Duodenal mucosa (tissue), 2 donors: ENCODE data around the gene NOL9.

ENCODE experiments used
- H3K27ac ChIP-seq: one replicate; pipeline ENCODE4 v1.7.0; 2013; ENCODE audit warnings: low read depth, low read length
- H3K27me3 ChIP-seq, 2 donors: one replicate each; pipeline ENCODE4 v1.7.0; 2013; ENCODE audit warnings: low read length in 2 of 2, control low read depth in 1 of 2; ENCODE audit not compliant: insufficient read depth in 2 of 2, control insufficient read depth in 1 of 2
- H3K36me3 ChIP-seq, 2 donors: one replicate each; pipeline ENCODE4 v1.7.0; 2013; ENCODE audit warnings: low read length in 2 of 2, control low read depth in 1 of 2; ENCODE audit not compliant: insufficient read depth in 2 of 2, control insufficient read depth in 1 of 2
- H3K4me1 ChIP-seq, 2 donors: one replicate each; pipeline ENCODE4 v1.7.0; 2013; ENCODE audit warnings: low read length in 2 of 2, control low read depth in 1 of 2; ENCODE audit not compliant: insufficient read depth in 2 of 2, control insufficient read depth in 1 of 2
- H3K4me3 ChIP-seq, 2 donors: one replicate each; pipeline ENCODE4 v1.7.0; 2013; ENCODE audit warnings: low read length in 2 of 2, low read depth in 1 of 2
- H3K9ac ChIP-seq, 2 donors: one replicate each; pipeline ENCODE4 v1.7.0; 2013; ENCODE audit warnings: low read length in 2 of 2, low read depth in 1 of 2
- H3K9me3 ChIP-seq, 2 donors: one replicate each; pipeline ENCODE4 v1.7.0; 2013; ENCODE audit warnings: low read length in 2 of 2, control low read depth in 1 of 2; ENCODE audit not compliant: control insufficient read depth in 1 of 2

The NOL9 gene

GRCh38 chr1:6523566-6523965, 30.7 kb downstream of the NOL9 start:
- no peaks in the 10 kb centered on the region for H3K27me3 ChIP-seq

GRCh38 chr1:6521536-6521935, 32.8 kb downstream of the NOL9 start:
- Histone ChIP-seq H3K4me1 (no peaks in the 10 kb centered on the region), H3K27ac (no peak overlapping the region), H3K27me3 (no peaks in the 10 kb centered on the region), H3K36me3 (peaks cover 14 to 16% of the 10 kb centered on the region in 2 donors), H3K9me3 (no peaks in the 10 kb centered on the region), H3K9ac (no peak overlapping the region), H3K4me3 (no peak overlapping the region)

More at GRCh38 chr1:6523566-6523965, 30.7 kb downstream of the NOL9 start:
- H3K9ac ChIP-seq: no peak overlapping the region
- no peak overlapping the region for H3K4me3 ChIP-seq
- H3K4me1 ChIP-seq: no peaks in the 10 kb centered on the region
- peaks cover 22 to 25% of the 10 kb centered on the region in 2 donors for H3K36me3 ChIP-seq
- no peak overlapping the region for H3K27ac ChIP-seq
- H3K9me3 ChIP-seq: no peaks in the 10 kb centered on the region

GRCh38 chr1:6519935-6520671, 34.2 kb downstream of the NOL9 start:
- Histone ChIP-seq H3K4me3 (no peak overlapping the region), H3K27me3 (no peaks in the 10 kb centered on the region), H3K9me3 (no peaks in the 10 kb centered on the region), H3K4me1 (no peaks in the 10 kb centered on the region), H3K36me3 (peaks cover 1% of the 10 kb centered on the region in 2 donors), H3K27ac (no peak overlapping the region), H3K9ac (no peak overlapping the region)

- H3K27ac ChIP-seq: no peak overlapping the region
- H3K9me3 ChIP-seq: no peaks in the 10 kb centered on the region
- H3K36me3 ChIP-seq: no peaks in the 10 kb centered on the region
- no peak overlapping the region for H3K9ac ChIP-seq
- H3K27me3 ChIP-seq: no peaks in the 10 kb centered on the region
- H3K4me3 ChIP-seq: no peak overlapping the region
- no peaks in the 10 kb centered on the region for H3K4me1 ChIP-seq
Observed at GRCh38 chr1:6519491-6519934, 34.8 kb downstream of the NOL9 start.

GRCh38 chr1:6517435-6517851, 36.9 kb downstream of the NOL9 start:
- Histone ChIP-seq H3K27ac (no peak overlapping the region), H3K4me1 (no peaks in the 10 kb centered on the region), H3K9ac (no peak overlapping the region), H3K4me3 (no peak overlapping the region), H3K9me3 (no peaks in the 10 kb centered on the region), H3K27me3 (no peaks in the 10 kb centered on the region), H3K36me3 (no peaks in the 10 kb centered on the region)

- Histone ChIP-seq H3K27ac (no peak overlapping the region), H3K4me1 (no peaks in the 10 kb centered on the region), H3K9ac (no peak overlapping the region), H3K36me3 (no peaks in the 10 kb centered on the region), H3K4me3 (no peak overlapping the region), H3K27me3 (no peaks in the 10 kb centered on the region), H3K9me3 (no peaks in the 10 kb centered on the region)
Observed at GRCh38 chr1:6515771-6516170, 38.5 kb downstream of the NOL9 start.

- no peaks in the 10 kb centered on the region for H3K36me3 ChIP-seq
- no peak overlapping the region for H3K9ac ChIP-seq
- no peaks in the 10 kb centered on the region for H3K9me3 ChIP-seq
- no peak overlapping the region for H3K27ac ChIP-seq
- H3K4me3 ChIP-seq: no peak overlapping the region
- no peaks in the 10 kb centered on the region for H3K4me1 ChIP-seq
- no peaks in the 10 kb centered on the region for H3K27me3 ChIP-seq
Observed at GRCh38 chr1:6513320-6513801, 41.0 kb downstream of the NOL9 start.

- H3K27ac ChIP-seq: no peak overlapping the region
Observed at GRCh38 chr1:6512908-6513280, 41.4 kb downstream of the NOL9 start.

GRCh38 chr1:6512245-6512907, 41.9 kb downstream of the NOL9 start:
- no peaks in the 10 kb centered on the region for H3K36me3 ChIP-seq
- no peak overlapping the region for H3K9ac ChIP-seq
- H3K27ac ChIP-seq: no peak overlapping the region
- H3K4me3 ChIP-seq: no peak overlapping the region
- no peaks in the 10 kb centered on the region for H3K27me3 ChIP-seq
- no peaks in the 10 kb centered on the region for H3K9me3 ChIP-seq
- no peaks in the 10 kb centered on the region for H3K4me1 ChIP-seq

More at GRCh38 chr1:6512908-6513280, 41.4 kb downstream of the NOL9 start:
- Histone ChIP-seq H3K36me3 (no peaks in the 10 kb centered on the region), H3K4me3 (no peak overlapping the region), H3K27me3 (no peaks in the 10 kb centered on the region), H3K4me1 (no peaks in the 10 kb centered on the region), H3K9ac (no peak overlapping the region), H3K9me3 (no peaks in the 10 kb centered on the region)

- Histone ChIP-seq H3K4me3 (no peak overlapping the region), H3K27ac (no peak overlapping the region), H3K36me3 (no peaks in the 10 kb centered on the region), H3K9me3 (no peaks in the 10 kb centered on the region), H3K9ac (no peak overlapping the region), H3K4me1 (no peaks in the 10 kb centered on the region), H3K27me3 (no peaks in the 10 kb centered on the region)
Observed at GRCh38 chr1:6511561-6512244, 42.6 kb downstream of the NOL9 start.
